NCI-H1436 (cell line): ENCODE results near the gene RIC3.

Experiments used
- DNase-seq: peaks from one replicate; lab custom pipeline; 2025; lab: John Stamatoyannopoulos, UW

Gene RIC3

GRCh38 chr11:8168485-8169257, at the start of gene RIC3:
Gene RIC3 (minus strand): TSS chr11:8169025. CDS start chr11:8168989, 36 bp downstream.
- peak; percentile 34 for DNase-seq

GRCh38 chr11:8218409-8218808, 49.6 kb upstream of the RIC3 start:
- DNase-seq: no peak

- no peak for DNase-seq
These were observed 49.1 kb upstream of the RIC3 start for GRCh38 chr11:8217926-8218325.

GRCh38 chr11:8217136-8217535, 48.3 kb upstream of the RIC3 start:
- DNase-seq: no peak

GRCh38 chr11:8213376-8213775, 44.6 kb upstream of the RIC3 start:
- no peak for DNase-seq

- DNase-seq: no peak
These were observed 40.5 kb upstream of the RIC3 start for GRCh38 chr11:8209208-8209807.

GRCh38 chr11:8207080-8208000, 38.5 kb upstream of the RIC3 start:
- no peak for DNase-seq

- DNase-seq: peak; percentile 90
These were observed 37.6 kb upstream of the RIC3 start for GRCh38 chr11:8206251-8207079.

GRCh38 chr11:8205566-8205965, 36.7 kb upstream of the RIC3 start:
- no peak for DNase-seq

- no peak for DNase-seq
These were observed 35.8 kb upstream of the RIC3 start for GRCh38 chr11:8204596-8204995.

- DNase-seq: no peak
These were observed 35.2 kb upstream of the RIC3 start for GRCh38 chr11:8204025-8204424.

GRCh38 chr11:8203414-8203715, 34.5 kb upstream of the RIC3 start:
- no peak for DNase-seq

- DNase-seq: no peak
These were observed 33.9 kb upstream of the RIC3 start for GRCh38 chr11:8202516-8203413.

GRCh38 chr11:8201644-8202365, 33.0 kb upstream of the RIC3 start:
- DNase-seq: no peak

GRCh38 chr11:8199676-8200075, 30.9 kb upstream of the RIC3 start:
- no peak for DNase-seq

GRCh38 chr11:8196749-8197148, 27.9 kb upstream of the RIC3 start:
- DNase-seq: no peak

GRCh38 chr11:8194956-8195355, 26.1 kb upstream of the RIC3 start:
- DNase-seq: no peak

- no peak for DNase-seq
These were observed 24.0 kb upstream of the RIC3 start for GRCh38 chr11:8192896-8193209.

- DNase-seq: peak; percentile 56
These were observed 23.4 kb upstream of the RIC3 start for GRCh38 chr11:8192016-8192895.
